Suppressor macrophage treated with lipopolysaccharide for 4 hours (primary cell): ENCODE measurements around the gene CCDC81.
"Not testable (repeated sequence)": the region's sequence is repeated elsewhere in the genome, so short reads cannot be mapped to it uniquely, and the experiment has no call there.

Experiments
- DNase-seq: peaks from one replicate; pipeline ENCODE4 v3.0.0-alpha.2; 2020

Gene CCDC81

GRCh38 chr11:86374586-86374985 lies at the start of gene CCDC81:
Gene CCDC81, plus strand, starts transcription at chr11:86374887. Its CDS starts 277 bp downstream, at chr11:86375164.
- DNase-seq = no peak

GRCh38 chr11:86335131-86335767 lies 39.4 kb upstream of the CCDC81 start:
- no peak for DNase-seq

- DNase-seq = no peak
Observed at GRCh38 chr11:86337227-86337626, 37.5 kb upstream of the CCDC81 start.

GRCh38 chr11:86341382-86341781 lies 33.3 kb upstream of the CCDC81 start:
- no peak for DNase-seq

GRCh38 chr11:86346513-86346912 lies 28.2 kb upstream of the CCDC81 start:
- DNase-seq = no peak

- DNase-seq = no peak
Observed at GRCh38 chr11:86355256-86355655, 19.4 kb upstream of the CCDC81 start.

GRCh38 chr11:86357412-86357811 lies 17.3 kb upstream of the CCDC81 start:
- DNase-seq = not testable (repeated sequence)

GRCh38 chr11:86358720-86359119 lies 16.0 kb upstream of the CCDC81 start:
- DNase-seq = no peak

GRCh38 chr11:86360775-86361395 lies 13.8 kb upstream of the CCDC81 start:
- DNase-seq = no peak

- no peak for DNase-seq
Observed at GRCh38 chr11:86363424-86363823, 11.3 kb upstream of the CCDC81 start.

GRCh38 chr11:86365546-86365945 lies 9.1 kb upstream of the CCDC81 start:
- DNase-seq = no peak

- no peak for DNase-seq
Observed at GRCh38 chr11:86369668-86370067, 5.0 kb upstream of the CCDC81 start.

GRCh38 chr11:86370171-86370570 lies 4.5 kb upstream of the CCDC81 start:
- DNase-seq = no peak

GRCh38 chr11:86370922-86371594 lies 3.6 kb upstream of the CCDC81 start:
- DNase-seq = peak; percentile 11

- no peak for DNase-seq
Observed at GRCh38 chr11:86372041-86372440, 2.6 kb upstream of the CCDC81 start.

- no peak for DNase-seq
Observed at GRCh38 chr11:86372586-86372985, 2.1 kb upstream of the CCDC81 start.

- no peak for DNase-seq
Observed at GRCh38 chr11:86374069-86374468, 618 bp upstream of the CCDC81 start.

- DNase-seq = no peak
Observed at GRCh38 chr11:86377972-86378371, 3.3 kb downstream of the CCDC81 start.

- no peak for DNase-seq
Observed at GRCh38 chr11:86380295-86381059, 5.8 kb downstream of the CCDC81 start.

GRCh38 chr11:86383041-86383955 lies 8.6 kb downstream of the CCDC81 start:
- DNase-seq = no peak

GRCh38 chr11:86386283-86386682 lies 11.6 kb downstream of the CCDC81 start:
- DNase-seq = no peak

- no peak for DNase-seq
Observed at GRCh38 chr11:86386746-86387145, 12.1 kb downstream of the CCDC81 start.
